Activated T-cell treated with anti-CD3 and anti-CD28 coated beads for 1 hour (primary cell): ENCODE measurements around the gene EZH1.
A peak's percentile ranks its signal among the peaks of the same experiment; 100 is the strongest.

Experiments used
- DNase-seq: peaks from one replicate; pipeline ENCODE4 v3.0.0-alpha.2; 2020; ENCODE audit warnings: low read depth

The EZH1 gene

DNA sequence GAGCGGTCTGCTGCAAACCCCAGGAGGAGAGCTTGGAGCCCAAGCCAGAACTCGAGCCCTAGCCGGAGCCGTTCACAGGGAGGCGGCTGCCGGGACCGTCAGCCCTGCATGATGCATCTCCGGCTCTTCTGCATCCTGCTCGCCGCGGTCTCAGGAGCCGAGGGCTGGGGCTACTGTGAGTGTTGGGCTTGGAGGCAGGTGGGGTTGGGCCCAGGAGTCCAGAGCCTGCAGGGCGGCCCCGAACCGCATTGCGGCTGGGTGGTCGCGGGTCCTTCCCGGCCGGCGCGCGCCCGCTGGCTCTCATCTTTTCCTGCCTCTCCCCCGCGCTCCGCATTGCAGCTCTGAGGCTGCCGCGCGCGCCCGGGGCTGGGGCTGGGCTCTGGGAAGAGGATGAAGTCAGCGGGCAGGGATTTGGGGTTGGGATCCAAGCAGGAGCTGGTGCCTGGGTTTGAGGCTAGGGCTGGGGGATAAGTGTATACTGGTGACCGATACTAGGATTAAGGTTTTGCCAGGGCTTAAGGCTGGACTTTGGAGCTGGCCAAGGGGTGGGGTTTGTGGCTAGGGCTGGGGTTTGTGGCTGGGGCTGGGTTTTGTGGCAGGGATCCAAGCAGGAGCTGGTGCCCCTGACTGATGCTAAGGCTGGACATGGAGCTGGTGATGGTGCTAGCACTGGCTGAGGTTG lies 62.0 kb downstream of the EZH1 start:
- no peak for DNase-seq

DNA sequence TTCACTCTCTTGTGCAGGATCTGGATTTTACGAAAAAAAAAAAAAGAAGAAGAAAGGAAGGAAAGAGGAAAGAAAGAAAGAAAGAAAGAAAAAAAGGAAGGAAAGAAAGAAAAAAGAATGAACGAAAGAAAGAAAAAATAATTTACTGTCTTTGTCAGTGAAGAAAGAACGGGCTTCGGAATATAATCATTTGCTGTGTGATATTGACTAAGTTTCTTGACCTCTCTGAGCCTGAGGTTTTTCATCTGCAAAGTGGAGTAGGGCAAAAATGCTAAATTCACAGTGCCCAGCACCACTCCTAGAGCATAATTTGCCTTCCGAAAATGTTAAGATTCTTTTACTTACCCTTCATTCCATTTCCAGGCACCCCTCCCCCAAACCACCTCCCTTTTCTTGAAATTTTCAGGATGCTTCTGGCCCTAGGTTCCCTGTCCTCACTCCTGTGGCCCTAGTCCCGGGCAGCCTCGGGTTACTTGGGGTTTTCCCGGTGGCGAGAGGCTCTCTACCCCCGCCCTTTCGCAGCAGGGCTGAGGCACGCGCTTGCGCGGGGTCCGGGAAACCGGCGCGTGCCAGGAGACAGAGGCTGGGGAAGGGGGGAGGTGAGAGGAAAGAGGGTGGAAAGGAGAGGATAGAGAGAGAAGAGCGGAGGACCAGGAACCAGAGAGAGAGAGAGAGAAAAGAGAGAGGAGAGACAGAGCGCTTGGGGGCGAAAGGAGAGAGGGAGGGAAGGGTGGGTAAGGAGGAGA lies 62.7 kb downstream of the EZH1 start, which contains the start of gene CNTNAP1:
TSS of gene CNTNAP1 (plus strand) at position 556 of the 746 bp plus-strand sequence. CDS start 299 bp downstream, outside the sequence.
- DNase-seq = no peak

DNA sequence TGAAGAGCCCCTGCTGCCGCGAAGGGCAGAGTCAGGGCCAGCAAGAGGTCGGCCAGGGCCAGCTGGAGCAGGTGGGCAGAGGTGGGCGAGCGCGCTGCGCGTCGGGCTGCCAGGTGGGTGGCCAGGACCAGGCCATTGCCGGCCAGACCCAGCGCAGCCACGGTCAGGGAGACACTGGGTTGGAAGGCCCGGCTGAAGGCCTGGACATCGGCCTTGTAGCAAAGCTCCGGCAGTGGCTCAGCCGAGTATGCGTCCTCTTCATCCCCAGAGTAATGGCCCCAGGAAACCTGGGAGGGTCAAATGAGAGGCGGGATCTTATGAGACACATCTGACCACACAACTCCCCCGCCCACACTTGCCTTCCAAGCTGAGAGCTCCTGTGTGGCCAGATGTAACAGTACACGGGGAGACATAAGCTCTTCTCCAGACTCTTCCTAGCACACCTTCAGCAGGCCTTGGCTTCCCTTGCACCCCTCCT lies 64.5 kb downstream of the EZH1 start:
- DNase-seq = no peak

DNA sequence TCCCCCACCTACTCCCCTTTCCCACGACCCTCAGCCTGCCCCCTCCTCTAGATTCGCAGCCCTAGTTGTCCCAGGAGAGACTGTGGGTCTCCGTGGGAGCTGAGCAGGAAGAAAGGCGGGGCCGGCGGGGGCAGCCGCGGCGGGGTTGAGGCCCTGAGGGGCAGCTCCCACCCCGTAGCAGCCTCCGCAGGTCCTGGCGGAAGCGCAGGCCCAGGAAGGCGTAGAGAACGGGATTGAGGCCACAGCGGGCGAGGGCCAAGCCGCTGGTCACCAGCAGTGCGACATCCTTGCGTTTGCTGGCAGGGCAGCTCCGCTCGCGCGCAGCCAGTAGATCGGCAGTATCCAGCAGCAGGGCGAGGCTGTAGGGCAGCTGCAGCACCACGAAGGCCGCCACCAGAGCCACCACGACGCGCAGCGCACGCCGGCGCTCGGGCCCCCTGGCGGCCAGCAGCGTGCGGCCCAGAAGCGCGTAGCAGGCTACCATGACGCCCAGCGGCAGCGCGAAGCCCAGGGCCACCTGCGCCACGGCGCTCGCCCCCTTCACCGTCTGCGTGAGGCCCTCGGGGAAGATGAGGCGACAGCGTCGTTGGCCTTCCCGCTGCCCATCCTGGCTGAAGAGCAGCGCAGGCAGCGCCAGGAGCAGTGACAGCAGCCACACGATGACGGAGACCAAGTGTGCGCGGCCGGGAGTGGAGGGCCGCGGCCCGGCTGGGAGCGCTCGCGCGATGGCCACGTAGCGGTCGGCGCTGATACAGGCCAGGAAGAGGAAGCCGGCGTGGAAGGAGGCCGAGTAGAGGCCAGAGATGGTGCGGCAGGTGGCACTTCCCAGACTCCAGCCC lies 65.1 kb downstream of the EZH1 start:
- peak; percentile 64 for DNase-seq

DNA sequence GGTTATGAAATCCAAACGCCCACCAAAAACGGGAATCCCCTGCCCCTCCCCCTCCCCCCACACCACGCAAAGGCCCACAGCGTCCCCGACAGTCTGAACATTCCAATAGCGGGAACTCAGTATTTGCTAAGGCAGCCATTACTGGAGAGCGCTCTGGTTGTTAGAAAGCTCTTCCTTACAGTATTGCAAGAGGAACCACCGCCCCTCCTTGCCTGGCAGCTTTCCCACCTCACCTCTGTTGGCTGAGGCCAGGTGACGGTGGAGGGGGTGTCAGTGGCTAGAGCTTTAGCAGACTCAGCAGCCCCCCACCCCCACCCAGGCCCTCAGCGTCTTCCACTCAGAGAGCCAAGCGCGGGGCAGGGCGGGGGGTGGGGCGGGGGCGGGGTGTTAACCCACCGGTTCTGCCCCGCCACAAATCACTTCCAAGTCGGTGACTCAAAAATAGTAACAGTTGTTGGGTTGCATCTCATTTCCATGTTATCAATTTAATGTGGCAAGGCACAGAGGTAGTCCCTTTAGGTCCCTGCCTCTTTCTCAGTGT lies 65.8 kb downstream of the EZH1 start:
- no peak for DNase-seq

DNA sequence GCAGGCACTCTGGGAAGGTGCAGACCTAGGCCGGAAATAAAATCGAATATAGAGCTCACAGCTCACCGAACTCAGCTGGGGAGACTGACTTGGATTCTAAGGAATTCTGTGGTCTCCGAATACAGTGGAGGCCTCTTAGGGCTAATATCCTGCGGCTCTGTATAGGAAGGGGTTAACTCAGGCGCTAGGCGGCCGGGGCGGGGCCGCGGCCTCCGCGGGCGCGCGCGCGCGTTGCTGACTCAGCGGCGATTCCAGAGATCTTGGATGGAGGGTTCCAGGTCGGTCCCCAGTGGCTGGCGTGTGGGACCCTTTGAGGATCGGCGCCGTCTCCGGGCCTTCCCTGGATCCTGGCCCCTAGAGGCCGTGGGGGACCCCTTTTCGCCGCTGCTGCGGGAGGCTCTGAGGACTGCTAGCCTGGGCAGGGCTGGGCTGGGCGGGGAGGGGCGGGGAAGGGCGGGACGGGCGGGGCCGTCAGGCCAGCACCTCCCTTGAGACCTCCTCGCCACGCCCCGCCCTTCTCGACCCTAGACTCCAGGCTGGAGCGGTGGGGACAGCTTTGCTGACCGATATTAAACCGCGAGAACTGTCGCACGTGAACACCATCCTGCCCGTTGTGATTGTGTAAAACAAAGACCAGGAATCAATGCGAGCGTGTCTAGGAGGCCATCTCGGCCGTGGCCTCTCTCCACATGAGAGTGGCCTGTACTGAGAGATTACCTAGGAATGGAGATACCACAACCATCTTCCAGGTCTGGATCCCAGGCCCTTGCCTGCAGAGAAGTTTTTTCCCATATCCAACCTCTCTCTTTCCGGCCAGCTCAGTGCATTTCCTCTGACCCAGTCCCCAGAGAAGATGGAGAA lies 66.7 kb downstream of the EZH1 start:
- peak; percentile 65 for DNase-seq

DNA sequence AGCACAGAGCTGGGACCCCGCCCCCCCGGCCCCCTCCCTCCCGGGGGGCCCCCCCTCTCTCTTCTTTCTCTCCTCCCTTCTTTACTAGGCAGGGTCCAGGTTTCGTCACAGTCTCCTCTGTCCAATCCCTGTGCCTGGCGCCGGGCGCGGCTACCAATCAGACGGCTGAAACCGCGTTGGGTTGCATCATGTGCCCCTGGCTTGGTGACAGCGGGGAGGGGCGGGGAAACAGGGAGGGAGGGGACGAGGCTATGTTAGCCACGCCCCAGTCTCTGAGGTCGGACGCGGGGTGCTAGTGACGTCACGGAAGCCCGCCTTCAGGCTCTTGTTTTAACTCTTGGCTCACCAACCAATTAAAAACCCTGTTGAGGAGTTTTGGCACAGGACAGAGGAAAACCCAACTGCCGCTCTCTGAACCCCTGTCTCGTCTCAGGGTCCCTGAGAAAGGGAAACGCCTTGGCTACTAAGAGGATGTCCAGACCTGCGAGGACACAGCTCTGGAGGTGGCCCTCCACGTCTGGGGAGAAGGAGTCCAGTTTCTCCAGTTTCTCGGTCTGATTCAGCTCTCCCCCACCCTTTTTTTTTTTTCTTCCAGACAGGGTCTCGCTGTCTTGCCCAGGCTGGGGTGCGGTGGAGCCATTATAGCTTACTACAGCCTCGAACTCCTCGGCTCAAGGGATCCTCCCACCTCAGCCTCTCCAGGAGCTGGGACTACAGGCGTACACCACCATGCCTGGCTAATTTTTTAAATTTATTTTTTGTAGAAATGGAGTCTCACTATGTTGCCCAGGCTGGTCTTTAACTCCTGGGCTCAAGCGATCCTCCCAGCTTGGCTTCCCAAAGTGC lies 67.6 kb downstream of the EZH1 start:
- peak; percentile 94 for DNase-seq

DNA sequence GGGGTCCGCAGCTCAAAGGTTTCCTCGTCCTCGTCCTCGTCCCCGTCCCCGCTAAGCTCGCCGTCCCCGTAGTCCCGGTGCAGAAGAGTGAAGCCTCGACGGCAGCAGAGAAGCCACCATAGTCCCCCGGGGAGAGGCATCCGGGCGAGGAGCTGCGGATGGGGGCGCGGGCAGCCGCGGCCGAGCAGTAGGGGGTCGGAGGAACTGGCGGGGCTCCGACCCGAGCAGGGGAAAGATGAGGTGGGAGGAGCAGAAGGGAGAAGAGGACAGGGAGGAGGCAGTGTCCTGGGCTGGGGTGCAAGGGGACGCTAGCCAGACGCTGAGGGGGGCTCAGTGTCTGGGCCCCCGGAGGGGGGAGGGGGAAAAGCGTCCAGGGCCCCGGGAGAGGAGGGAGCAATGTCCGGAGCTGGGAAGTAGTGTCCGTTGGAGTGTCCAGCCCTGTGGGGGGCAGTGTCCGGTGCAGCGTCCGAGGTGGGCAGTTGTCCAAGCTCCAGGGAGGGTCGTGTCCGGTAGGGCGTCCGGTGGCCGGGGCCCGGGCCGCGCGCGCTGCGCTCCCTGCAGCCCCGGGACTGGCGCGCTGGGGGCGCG lies 68.3 kb downstream of the EZH1 start, which contains the start of gene PLEKHH3:
TSS of gene PLEKHH3 (minus strand) at position 571 of the 588 bp plus-strand sequence. CDS start at position 140, 431 bp downstream.
- DNase-seq = no peak

DNA sequence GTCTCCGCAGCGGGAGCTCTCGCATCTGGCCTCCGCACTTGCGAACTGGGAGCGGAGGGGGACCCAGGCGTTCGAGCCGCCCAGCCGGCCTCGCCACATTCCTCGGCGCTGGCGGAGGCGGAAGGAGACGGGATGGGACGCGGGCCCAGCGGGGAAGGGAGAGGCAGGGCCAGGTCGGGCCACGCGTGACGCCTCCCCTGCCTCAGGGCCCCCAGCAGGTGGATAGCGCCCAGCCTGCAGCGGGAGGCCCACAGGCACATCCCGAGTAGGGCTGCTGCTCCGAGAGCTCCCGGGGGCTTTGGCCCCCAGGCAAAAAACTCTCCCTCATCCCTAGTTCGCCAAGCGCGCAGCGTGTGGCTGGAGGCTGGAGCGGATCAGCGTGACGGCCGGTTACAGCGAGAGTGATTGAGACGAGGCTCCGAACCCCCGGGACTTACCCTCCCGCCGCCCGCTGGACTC lies 68.8 kb downstream of the EZH1 start:
- DNase-seq = no peak

DNA sequence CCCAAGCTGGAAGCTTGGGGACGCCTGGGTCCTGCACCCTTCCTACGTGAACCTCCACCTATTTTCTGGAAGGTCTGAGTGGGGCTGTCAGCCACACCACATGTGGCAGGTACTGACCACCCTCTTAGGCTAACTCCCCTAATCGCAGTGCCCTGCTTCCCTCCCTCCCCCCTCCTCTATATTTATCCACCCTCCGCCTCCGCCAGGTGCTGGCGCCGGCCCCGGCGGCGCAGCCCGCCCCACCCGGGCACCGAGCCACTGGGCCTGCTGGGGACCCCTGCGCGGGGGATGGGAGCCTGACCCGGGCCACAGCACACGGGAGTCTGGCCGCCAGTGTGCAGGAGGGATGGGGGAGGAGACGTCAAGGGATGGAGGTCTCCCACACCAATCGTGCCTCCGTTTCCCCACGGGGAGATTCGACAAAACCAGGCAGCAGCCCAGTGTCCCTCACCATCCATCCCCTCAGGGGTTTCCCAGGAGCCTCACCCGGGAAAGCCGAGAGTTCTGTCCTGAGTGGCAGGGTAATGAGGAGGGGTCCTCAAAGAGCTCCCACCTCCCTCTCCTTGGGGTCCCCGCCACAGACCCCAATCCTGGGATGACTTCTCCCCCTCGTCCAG lies 69.4 kb downstream of the EZH1 start:
- DNase-seq = no peak

DNA sequence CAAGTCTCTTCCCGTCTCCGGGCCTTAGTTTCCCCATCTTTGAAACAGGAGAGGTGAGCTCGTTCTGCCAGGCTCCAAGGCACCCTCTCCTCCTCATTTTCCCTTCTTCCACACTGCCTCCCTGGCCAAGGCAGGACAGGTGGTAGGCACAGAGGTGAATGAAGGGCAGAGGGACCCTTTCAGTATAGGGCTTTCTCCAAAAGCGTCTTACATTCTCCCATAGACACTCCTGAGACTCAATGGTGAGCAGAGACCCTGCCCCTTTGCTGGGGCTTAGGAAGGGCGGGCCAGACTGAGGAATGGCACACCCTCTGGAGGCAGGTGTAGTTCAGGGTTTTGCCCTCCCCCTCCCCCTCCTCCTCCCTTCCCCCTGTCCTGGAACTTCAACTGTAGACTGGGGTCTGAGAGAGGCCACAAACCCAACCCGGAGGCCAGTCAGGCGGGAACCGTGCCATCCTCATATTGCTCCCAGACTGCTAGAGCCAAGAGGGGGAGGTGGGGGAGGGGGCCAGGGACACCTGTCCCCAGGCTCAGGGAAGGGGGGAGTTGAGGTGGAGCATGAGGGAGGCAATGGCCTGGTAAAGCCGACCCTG lies 70.0 kb downstream of the EZH1 start:
- DNase-seq = no peak

DNA sequence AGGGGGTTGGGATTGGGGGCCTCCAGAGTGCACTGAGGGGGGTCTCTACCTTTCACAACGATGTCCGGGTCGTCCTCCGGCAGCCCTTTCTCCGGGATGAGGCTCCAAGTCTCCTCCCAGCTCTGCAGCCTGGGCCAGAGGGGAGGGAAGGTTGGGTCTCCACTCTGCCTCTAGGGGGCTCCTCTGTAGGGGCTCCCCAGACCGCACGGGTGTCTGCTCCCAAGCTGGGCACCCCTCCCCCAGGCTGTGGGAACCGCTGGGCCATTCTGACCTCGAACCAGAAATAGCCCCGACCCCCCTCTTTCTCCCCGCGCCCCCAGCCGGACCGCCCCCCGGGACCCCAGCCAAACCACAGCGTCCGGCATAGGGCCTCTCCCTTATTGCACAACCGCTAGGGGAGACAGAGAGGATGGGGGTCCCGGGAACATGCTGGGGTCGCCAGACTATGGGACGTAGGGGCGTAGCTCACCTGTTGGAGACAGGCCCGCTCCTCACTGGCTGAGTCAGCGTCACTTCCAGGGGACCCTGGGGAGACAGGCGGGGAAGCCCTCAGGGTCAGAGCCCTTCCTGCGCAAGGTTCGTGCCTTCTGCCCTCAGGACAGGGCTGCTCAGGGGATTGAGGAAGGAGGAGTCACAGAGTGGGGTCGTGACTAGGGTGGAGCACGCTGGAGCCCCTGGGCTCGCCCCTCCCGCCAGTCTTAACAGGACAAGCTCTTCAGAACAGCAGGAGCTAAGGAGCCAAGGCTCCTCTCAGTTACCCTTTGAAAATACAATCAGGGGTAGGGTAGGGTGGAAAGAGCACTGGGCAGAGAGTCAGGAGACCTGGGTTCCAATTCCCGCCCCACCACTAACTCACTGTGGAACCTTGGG lies 70.7 kb downstream of the EZH1 start:
- DNase-seq = no peak

DNA sequence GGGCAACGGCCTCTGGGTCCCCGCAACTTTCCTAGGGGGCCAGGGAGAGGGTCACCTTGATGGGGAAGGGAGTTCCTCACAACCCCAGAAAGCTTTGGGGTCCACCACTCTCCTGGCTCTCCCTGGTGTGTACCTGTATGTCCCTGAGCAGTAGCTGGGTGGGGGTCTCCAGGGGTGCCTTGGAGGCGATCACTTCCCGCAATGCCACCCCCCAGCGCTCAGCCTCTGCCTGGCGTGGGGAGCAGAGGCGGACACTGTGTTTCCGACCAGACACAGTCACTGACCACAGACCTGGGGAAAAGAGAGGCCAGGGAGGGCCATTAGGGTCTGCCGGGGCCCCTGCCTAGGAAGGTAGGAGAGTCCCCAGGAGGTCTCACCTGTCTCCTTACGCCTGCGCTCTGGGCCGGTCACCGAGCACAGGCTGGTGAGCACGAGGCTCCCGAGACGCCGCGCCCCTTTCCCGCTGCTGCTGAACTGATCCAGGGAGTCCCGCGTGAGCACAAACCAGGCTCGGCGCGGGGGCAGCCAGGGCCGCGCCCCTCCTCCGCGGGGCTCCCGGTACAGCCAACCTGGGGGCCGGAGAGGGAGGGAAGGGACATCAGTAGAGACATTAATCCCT lies 71.5 kb downstream of the EZH1 start:
- no peak for DNase-seq

DNA sequence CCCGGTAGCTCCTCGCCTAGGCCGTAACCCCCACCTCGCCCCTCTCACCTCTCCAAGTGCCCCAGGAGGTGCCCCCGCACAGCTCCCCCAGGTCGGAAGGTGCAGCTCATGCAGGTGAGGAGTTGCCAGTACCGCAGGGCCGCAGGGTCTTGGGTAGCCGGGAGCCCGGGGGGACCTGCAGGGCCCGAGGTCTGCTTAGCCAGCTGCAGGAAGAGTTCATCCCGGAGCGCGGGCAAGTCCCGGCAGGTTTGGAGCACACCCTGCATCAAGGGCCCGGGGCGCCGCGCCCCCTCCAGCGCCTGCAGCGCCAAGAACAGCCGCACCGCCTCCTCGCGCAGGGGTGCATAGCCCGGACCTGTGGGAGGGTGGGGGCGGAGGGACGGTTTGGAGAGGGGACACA lies 72.8 kb downstream of the EZH1 start:
- no peak for DNase-seq

DNA sequence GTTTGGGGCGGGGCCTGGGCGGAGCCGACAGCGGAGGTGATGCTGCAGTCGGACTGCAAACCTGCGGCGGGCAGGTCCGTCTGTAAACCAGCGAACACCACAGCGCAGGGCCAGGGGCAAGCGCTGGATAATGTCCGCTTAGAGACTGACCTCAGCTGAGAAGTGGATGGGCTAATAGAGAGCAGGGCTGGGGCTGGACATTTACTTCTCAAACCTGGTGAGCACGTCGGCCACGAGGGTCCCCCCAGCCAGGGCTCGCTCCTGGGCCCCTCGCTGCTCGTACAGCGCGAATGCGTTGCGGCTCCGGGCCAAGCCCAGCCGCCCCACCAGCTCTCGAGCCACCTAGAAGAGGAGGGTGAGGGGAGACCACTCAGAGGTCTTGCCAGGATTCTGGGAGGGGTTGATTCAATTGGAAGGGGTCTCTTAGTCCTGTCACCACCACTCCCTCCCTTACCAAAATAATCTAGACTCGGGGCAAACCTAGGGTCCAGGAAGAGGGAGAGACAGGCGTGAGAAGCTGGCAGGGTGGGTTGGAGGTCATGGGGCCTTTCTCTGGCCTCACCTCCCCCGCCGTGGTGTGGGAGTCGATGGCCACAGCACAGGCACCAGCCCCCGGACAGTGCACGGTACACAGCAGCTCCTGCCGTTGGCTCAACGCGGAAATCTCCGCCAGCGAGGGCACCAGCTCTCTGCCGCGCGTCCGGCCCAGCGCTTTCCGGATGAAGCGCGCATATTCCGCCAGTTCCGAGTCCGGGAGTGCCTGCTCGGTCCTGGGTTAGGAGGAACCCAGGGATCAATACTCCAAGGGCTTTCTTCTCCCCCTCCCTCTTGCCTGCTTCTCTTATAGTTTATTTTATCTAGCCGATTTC lies 73.8 kb downstream of the EZH1 start:
- no peak for DNase-seq
